KMS-11 (cell line): ENCODE results near the gene ACBD5.

Experiments
- H2AFZ ChIP-seq: fragments of 200-600 bp; sonication (generic); 2 replicates; pipeline ENCODE4 v1.6.1; 2016; ENCODE audit warnings: antibody characterized with exemption, mixed run types, low read depth
- H3K27ac ChIP-seq: fragments of 200-600 bp; sonication (generic); 2 replicates; pipeline ENCODE4 v1.6.1; 2016; ENCODE audit warnings: mild to moderate bottlenecking, mixed run types
- H3K27me3 ChIP-seq: fragments of 200-600 bp; sonication (generic); 2 replicates; pipeline ENCODE4 v1.6.1; 2017; ENCODE audit warnings: mild to moderate bottlenecking, low read depth, mixed run types, moderate library complexity; ENCODE audit not compliant: insufficient read depth
- H3K36me3 ChIP-seq: fragments of 200-600 bp; sonication (generic); 2 replicates; pipeline ENCODE4 v1.6.1; 2017; ENCODE audit warnings: mild to moderate bottlenecking, mixed run types; ENCODE audit not compliant: insufficient read depth
- H3K4me1 ChIP-seq: fragments of 200-600 bp; sonication (generic); 2 replicates; pipeline ENCODE4 v1.6.1; 2016; ENCODE audit warnings: mild to moderate bottlenecking, low read depth, mixed run types; ENCODE audit not compliant: poor library complexity, severe bottlenecking
- H3K4me2 ChIP-seq: fragments of 200-600 bp; sonication (generic); 2 replicates; pipeline ENCODE4 v1.7.0; 2016; ENCODE audit warnings: mild to moderate bottlenecking, mixed run types
- H3K4me3 ChIP-seq: fragments of 200-600 bp; sonication (generic); IDR thresholded peaks from 2 replicates; pipeline ENCODE4 v1.6.1; 2017; ENCODE audit warnings: low read depth, low read length, mixed read lengths; ENCODE audit not compliant: insufficient read depth
- H3K79me2 ChIP-seq: fragments of 200-600 bp; sonication (generic); 2 replicates; pipeline ENCODE4 v1.6.1; 2016; ENCODE audit warnings: low read depth, mixed run types; ENCODE audit not compliant: insufficient read depth
- H3K9ac ChIP-seq: fragments of 200-600 bp; sonication (generic); 2 replicates; pipeline ENCODE4 v1.6.1; 2016; ENCODE audit warnings: mild to moderate bottlenecking, mixed run types
- H4K20me1 ChIP-seq: fragments of 200-600 bp; sonication (generic); 2 replicates; pipeline ENCODE4 v1.6.1; 2016; ENCODE audit warnings: mild to moderate bottlenecking, mixed run types; ENCODE audit not compliant: insufficient read depth
- CTCF ChIP-seq: fragments of 200-600 bp; sonication (generic); conservative IDR thresholded peaks from 2 replicates; pipeline ENCODE4 v1.6.1; 2017; ENCODE audit warnings: low read depth, mild to moderate bottlenecking, antibody characterized with exemption, low read length, moderate library complexity, mixed read lengths

ACBD5 gene

GRCh38 chr10:27192284-27192683, 48.3 kb downstream of the ACBD5 start:
- Histone ChIP-seq H3K4me3 (no peak overlapping the region), H3K36me3 (no peaks in the 10 kb centered on the region), H3K27ac (no peak overlapping the region), H3K27me3 (no peaks in the 10 kb centered on the region), H2AFZ (no peak overlapping the region), H3K4me1 (peaks cover 11% of the 10 kb centered on the region), H4K20me1 (no peaks in the 10 kb centered on the region), H3K79me2 (no peaks in the 10 kb centered on the region), H3K4me2 (no peak overlapping the region), H3K9ac (no peak overlapping the region)
- no peak for TF ChIP-seq CTCF

- no peak overlapping the region for H3K9ac ChIP-seq
- H3K79me2 ChIP-seq = no peaks in the 10 kb centered on the region
- no peak overlapping the region for H3K4me3 ChIP-seq
- peaks cover 11% of the 10 kb centered on the region for H3K4me1 ChIP-seq
- H3K27me3 ChIP-seq = no peaks in the 10 kb centered on the region
- no peaks in the 10 kb centered on the region for H4K20me1 ChIP-seq
- no peak overlapping the region for H2AFZ ChIP-seq
- TF ChIP-seq CTCF = no peak
- no peak overlapping the region for H3K27ac ChIP-seq
- no peak overlapping the region for H3K4me2 ChIP-seq
- no peaks in the 10 kb centered on the region for H3K36me3 ChIP-seq
These were observed 50.1 kb downstream of the ACBD5 start for GRCh38 chr10:27190508-27190907.

- H2AFZ ChIP-seq = no peak overlapping the region
- no peak overlapping the region for H3K4me2 ChIP-seq
- H3K27ac ChIP-seq = no peak overlapping the region
- H3K79me2 ChIP-seq = no peaks in the 10 kb centered on the region
- TF ChIP-seq CTCF = no peak
- H3K27me3 ChIP-seq = no peaks in the 10 kb centered on the region
- no peaks in the 10 kb centered on the region for H4K20me1 ChIP-seq
- H3K36me3 ChIP-seq = no peaks in the 10 kb centered on the region
- H3K4me1 ChIP-seq = peaks cover 11% of the 10 kb centered on the region
- H3K9ac ChIP-seq = no peak overlapping the region
- no peak overlapping the region for H3K4me3 ChIP-seq
These were observed 51.7 kb downstream of the ACBD5 start for GRCh38 chr10:27188897-27189296.

GRCh38 chr10:27188259-27188658, 52.3 kb downstream of the ACBD5 start:
- H3K27ac ChIP-seq = no peak overlapping the region
- no peak for TF ChIP-seq CTCF

More at GRCh38 chr10:27188259-27188658, 52.3 kb downstream of the ACBD5 start:
- Histone ChIP-seq H4K20me1 (no peaks in the 10 kb centered on the region), H3K4me1 (peaks cover 11% of the 10 kb centered on the region), H3K4me3 (no peak overlapping the region), H3K9ac (no peak overlapping the region), H3K36me3 (no peaks in the 10 kb centered on the region), H3K27me3 (no peaks in the 10 kb centered on the region), H3K79me2 (no peaks in the 10 kb centered on the region), H2AFZ (no peak overlapping the region), H3K4me2 (no peak overlapping the region)
